K562 (cell line): ENCODE results near the gene SLC25A20. TPM values are rescaled to one million over a fixed set of nuclear protein-coding genes. Genes with fewer than 3 reads are reported as not detected.

Experiments used
- CBX3 ChIP-seq, 2 experiments: IDR thresholded peaks; 1 replicate in 1 of 2; 2 replicates in 1 of 2; pipeline ENCODE4 v1.6.1; 2012; ENCODE audit warnings: inconsistent platforms in 2 of 2, low read length in 2 of 2, borderline replicate concordance in 1 of 2, control low read depth in 1 of 2
- MED1 ChIP-seq: sonication (generic); formaldehyde crosslinking; IDR thresholded peaks from 2 replicates; pipeline ENCODE4 v1.8.1; 2023; ENCODE audit warnings: missing genetic modification reagents, borderline replicate concordance
- POLR2AphosphoS2 ChIP-seq: IDR thresholded peaks from 2 replicates; pipeline ENCODE4 v1.6.1; 2012; ENCODE audit warnings: low read length, improper control_type of control experiment
- SMAD2 ChIP-seq: fragments of 150-350 bp; IDR thresholded peaks from 2 replicates; pipeline ENCODE4 v1.6.1; 2014; ENCODE audit warnings: low read depth, mild to moderate bottlenecking, low read length
- TCF3 ChIP-seq: sonication (generic); formaldehyde crosslinking; IDR thresholded peaks from 2 replicates; pipeline ENCODE4 v1.4.0; 2020; ENCODE audit warnings: mild to moderate bottlenecking, missing genetic modification reagents
- ZNF140 ChIP-seq: fragments of 250-450 bp; sonication (Bioruptor Pico); IDR thresholded peaks from 2 replicates; pipeline ENCODE4 v1.8.0; 2021; ENCODE audit warnings: moderate library complexity, mild to moderate bottlenecking, inconsistent platforms
- ZNF184 ChIP-seq: sonication (generic); formaldehyde crosslinking; IDR thresholded peaks from 2 replicates; pipeline ENCODE4 v1.5.0; 2020; ENCODE audit warnings: missing genetic modification reagents
- ZNF583 ChIP-seq: fragments of 250-450 bp; sonication (Bioruptor Pico); IDR thresholded peaks from 2 replicates; pipeline ENCODE4 v1.4.0; 2020
- ZNF76 ChIP-seq: fragments of 250-450 bp; sonication (Bioruptor Pico); IDR thresholded peaks from 2 replicates; pipeline ENCODE4 v1.4.0; 2020; ENCODE audit warnings: mild to moderate bottlenecking, moderate library complexity, borderline replicate concordance
- polyA plus RNA-seq, 8 experiments: library from polyadenylated mRNA; depleted of rRNA in 4 of 8; stranded (reverse) in 5 of 8; unstranded in 3 of 8; fragments of >200 nt; fragmentation: Nextera tagmentation in 2 of 8; fragmentation: Illumina TruSeq in 1 of 8; extraction: Ambion mirVana in 2 of 8; extraction: Trizol in 1 of 8; gene quantifications; 2 replicates each; pipeline versions ENCODE4 v1.2.1 to v1.2.3, GENCODE V29; 2011 to 2014; ENCODE audit warnings: inconsistent platforms in 1 of 8, missing spikeins in 1 of 8
- total RNA-seq, 7 experiments: library from RNA; depleted of rRNA in 6 of 7; stranded (reverse); fragments of >200 nt in 6 of 7; fragmentation: Illumina TruSeq in 2 of 7; extraction: Trizol in 2 of 7; gene quantifications; 2 replicates each; pipeline versions ENCODE4 v1.2.1 to v1.2.3, GENCODE V29; 2011 to 2021; ENCODE audit warnings: low replicate concordance in 1 of 7
- TF ChIP-seq, protein P1 (sequence below): fragments of 450-650 bp; IDR thresholded peaks from 2 replicates; pipeline ENCODE4 v1.6.1; 2018; ENCODE audit not compliant: partially characterized antibody
- TF ChIP-seq, protein P2 (sequence below): sonication (generic); formaldehyde crosslinking; IDR thresholded peaks from 2 replicates; pipeline ENCODE4 v1.8.0; 2022; ENCODE audit warnings: mild to moderate bottlenecking, missing genetic modification reagents
- TF ChIP-seq, protein P3 (sequence below): fragments of 200-800 bp; sonication (Bioruptor generic); IDR thresholded peaks from 2 replicates; pipeline ENCODE4 v1.6.1; 2017; ENCODE audit warnings: missing genetic modification characterization, missing compliant biosample characterization
- TF ChIP-seq, protein P4 (sequence below): fragments of 450-650 bp; IDR thresholded peaks from 2 replicates; pipeline ENCODE4 v1.6.1; 2018; ENCODE audit warnings: mild to moderate bottlenecking, low read depth; ENCODE audit not compliant: partially characterized antibody

The SLC25A20 gene
- total and polyA plus RNA-seq, 9 of the 15 experiments (the other 6 are each of a cell fraction or from before 2014, with no cell fraction given) = 14.3 to 48.1 (median 21.6) TPM

DNA sequence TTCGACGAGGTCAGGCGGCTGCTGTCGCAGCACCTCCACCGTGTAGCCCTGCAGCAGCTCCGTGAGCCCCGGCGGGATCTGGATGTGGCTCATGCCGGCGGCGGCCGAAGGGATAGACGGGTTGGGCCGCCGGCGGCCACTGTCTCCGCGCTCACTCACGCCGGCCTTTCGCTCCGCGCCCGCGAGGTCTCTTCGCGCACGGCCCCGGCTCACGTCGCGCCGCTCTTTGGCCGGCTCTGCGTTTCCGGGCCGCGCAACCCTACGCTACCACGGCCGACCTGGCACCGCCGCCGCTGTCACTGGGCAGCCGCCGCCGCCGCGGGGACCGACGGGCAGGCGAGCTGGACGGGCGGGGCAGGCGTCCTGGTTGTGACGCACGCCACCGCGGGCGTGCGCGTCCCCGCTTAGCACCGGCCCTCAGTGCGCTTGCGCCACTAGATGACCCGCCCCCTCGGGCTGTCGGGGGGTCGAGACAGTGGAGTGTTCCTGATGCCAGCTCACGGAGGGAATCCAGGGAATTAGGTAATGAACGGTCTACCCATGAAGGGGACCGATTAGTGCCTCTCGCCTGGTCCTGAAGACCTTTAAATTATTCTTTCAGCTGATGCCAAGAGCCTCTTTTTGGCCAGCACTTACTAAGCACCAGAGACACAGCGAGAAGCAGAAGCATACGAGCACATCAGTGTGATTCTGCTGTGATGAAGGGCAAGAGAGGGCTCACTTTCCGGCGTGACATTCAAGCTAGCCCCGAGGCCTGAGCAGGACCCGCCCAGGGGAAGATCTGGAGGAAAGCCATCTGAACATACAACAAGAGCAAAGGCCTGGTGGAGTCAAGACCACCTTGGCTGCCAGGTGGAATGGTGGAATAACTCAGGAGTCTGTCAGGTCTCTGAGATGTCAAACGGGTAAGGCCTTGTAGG is 50.9 kb downstream of the SLC25A20 start, which contains the start of gene PRKAR2A (continued):
- TF ChIP-seq, protein P1, sequence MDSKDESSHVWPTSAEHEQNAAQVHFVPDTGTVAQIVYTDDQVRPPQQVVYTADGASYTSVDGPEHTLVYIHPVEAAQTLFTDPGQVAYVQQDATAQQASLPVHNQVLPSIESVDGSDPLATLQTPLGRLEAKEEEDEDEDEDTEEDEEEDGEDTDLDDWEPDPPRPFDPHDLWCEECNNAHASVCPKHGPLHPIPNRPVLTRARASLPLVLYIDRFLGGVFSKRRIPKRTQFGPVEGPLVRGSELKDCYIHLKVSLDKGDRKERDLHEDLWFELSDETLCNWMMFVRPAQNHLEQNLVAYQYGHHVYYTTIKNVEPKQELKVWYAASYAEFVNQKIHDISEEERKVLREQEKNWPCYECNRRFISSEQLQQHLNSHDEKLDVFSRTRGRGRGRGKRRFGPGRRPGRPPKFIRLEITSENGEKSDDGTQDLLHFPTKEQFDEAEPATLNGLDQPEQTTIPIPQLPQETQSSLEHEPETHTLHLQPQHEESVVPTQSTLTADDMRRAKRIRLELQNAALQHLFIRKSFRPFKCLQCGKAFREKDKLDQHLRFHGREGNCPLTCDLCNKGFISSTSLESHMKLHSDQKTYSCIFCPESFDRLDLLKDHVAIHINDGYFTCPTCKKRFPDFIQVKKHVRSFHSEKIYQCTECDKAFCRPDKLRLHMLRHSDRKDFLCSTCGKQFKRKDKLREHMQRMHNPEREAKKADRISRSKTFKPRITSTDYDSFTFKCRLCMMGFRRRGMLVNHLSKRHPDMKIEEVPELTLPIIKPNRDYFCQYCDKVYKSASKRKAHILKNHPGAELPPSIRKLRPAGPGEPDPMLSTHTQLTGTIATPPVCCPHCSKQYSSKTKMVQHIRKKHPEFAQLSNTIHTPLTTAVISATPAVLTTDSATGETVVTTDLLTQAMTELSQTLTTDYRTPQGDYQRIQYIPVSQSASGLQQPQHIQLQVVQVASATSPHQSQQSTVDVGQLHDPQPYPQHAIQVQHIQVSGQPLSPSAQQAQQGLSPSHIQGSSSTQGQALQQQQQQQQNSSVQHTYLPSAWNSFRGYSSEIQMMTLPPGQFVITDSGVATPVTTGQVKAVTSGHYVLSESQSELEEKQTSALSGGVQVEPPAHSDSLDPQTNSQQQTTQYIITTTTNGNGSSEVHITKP = peak; percentile 20
- TF ChIP-seq TCF3 (CRISPR knock-in tag) = no peak; the same call in 1 of the 2 replicates
- TF ChIP-seq, protein P2, sequence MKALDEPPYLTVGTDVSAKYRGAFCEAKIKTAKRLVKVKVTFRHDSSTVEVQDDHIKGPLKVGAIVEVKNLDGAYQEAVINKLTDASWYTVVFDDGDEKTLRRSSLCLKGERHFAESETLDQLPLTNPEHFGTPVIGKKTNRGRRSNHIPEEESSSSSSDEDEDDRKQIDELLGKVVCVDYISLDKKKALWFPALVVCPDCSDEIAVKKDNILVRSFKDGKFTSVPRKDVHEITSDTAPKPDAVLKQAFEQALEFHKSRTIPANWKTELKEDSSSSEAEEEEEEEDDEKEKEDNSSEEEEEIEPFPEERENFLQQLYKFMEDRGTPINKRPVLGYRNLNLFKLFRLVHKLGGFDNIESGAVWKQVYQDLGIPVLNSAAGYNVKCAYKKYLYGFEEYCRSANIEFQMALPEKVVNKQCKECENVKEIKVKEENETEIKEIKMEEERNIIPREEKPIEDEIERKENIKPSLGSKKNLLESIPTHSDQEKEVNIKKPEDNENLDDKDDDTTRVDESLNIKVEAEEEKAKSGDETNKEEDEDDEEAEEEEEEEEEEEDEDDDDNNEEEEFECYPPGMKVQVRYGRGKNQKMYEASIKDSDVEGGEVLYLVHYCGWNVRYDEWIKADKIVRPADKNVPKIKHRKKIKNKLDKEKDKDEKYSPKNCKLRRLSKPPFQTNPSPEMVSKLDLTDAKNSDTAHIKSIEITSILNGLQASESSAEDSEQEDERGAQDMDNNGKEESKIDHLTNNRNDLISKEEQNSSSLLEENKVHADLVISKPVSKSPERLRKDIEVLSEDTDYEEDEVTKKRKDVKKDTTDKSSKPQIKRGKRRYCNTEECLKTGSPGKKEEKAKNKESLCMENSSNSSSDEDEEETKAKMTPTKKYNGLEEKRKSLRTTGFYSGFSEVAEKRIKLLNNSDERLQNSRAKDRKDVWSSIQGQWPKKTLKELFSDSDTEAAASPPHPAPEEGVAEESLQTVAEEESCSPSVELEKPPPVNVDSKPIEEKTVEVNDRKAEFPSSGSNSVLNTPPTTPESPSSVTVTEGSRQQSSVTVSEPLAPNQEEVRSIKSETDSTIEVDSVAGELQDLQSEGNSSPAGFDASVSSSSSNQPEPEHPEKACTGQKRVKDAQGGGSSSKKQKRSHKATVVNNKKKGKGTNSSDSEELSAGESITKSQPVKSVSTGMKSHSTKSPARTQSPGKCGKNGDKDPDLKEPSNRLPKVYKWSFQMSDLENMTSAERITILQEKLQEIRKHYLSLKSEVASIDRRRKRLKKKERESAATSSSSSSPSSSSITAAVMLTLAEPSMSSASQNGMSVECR (CRISPR knock-in tag) = peak; percentile 29; the same call in 1 of the 2 replicates
- TF ChIP-seq, protein P3, sequence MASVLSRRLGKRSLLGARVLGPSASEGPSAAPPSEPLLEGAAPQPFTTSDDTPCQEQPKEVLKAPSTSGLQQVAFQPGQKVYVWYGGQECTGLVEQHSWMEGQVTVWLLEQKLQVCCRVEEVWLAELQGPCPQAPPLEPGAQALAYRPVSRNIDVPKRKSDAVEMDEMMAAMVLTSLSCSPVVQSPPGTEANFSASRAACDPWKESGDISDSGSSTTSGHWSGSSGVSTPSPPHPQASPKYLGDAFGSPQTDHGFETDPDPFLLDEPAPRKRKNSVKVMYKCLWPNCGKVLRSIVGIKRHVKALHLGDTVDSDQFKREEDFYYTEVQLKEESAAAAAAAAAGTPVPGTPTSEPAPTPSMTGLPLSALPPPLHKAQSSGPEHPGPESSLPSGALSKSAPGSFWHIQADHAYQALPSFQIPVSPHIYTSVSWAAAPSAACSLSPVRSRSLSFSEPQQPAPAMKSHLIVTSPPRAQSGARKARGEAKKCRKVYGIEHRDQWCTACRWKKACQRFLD (CRISPR knock-in tag) = peak; percentile 31; the same call in 1 of the 2 replicates
- no peak for TF ChIP-seq ZNF184
- TF ChIP-seq POLR2AphosphoS2 = no peak
- TF ChIP-seq, protein P4, sequence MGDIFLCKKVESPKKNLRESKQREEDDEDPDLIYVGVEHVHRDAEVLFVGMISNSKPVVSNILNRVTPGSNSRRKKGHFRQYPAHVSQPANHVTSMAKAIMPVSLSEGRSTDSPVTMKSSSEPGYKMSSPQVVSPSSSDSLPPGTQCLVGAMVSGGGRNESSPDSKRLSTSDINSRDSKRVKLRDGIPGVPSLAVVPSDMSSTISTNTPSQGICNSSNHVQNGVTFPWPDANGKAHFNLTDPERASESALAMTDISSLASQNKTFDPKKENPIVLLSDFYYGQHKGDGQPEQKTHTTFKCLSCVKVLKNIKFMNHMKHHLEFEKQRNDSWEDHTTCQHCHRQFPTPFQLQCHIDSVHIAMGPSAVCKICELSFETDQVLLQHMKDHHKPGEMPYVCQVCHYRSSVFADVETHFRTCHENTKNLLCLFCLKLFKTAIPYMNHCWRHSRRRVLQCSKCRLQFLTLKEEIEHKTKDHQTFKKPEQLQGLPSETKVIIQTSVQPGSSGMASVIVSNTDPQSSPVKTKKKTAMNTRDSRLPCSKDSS = no peak
- no peak for TF ChIP-seq ZNF140
- TF ChIP-seq ZNF583 (CRISPR knock-in tag) = no peak
- TF ChIP-seq ZNF76 (CRISPR knock-in tag) = no peak
- no peak for TF ChIP-seq CBX3 (IDR thresholded peaks at IDR 0.05; ENCODE audit: borderline replicate concordance in 1 of 2, low read length in 2 of 2)
- TF ChIP-seq SMAD2 = no peak
- no peak for TF ChIP-seq MED1
